Panc1 (cell line): ENCODE results near the gene NOL9. TPM values are rescaled to one million over a fixed set of nuclear protein-coding genes. Genes with fewer than 3 reads are reported as not detected.

Source experiments
- ATAC-seq: fragments of 200-7000 bp; cut with Tn5 transposase; 2 replicates; pipeline ENCODE4 v1.9.1; 2020; ENCODE audit warnings: mild to moderate bottlenecking, moderate library complexity
- BruUV-seq: library from RNA; stranded (reverse); fragments of 400-500 nt; replicated peaks from 2 replicates; lab custom pipeline; 2021; lab: Mats Ljungman, UMichigan
- CTCF ChIA-PET: fragments of 300-600 bp; sonication (Branson Sonifier 250); formaldehyde crosslinking; loops from one replicate; lab custom pipeline; 2022; ENCODE audit warnings: antibody characterized with exemption; lab: Charles Lee
- POLR2A ChIA-PET: fragments of 300-600 bp; sonication (Branson Sonifier 250); formaldehyde crosslinking; loops from one replicate; lab custom pipeline; 2022; ENCODE audit warnings: antibody characterized with exemption; lab: Charles Lee
- DNase-seq: peaks from one replicate; pipeline ENCODE4 v3.0.0-alpha.2; 2010; ENCODE audit warnings: low read depth, low spot score
- H3K27ac ChIP-seq: 2 replicates; pipeline ENCODE4 v1.5.1; 2011; ENCODE audit warnings: mild to moderate bottlenecking, low read length, inconsistent platforms
- H3K27me3 ChIP-seq: fragments of 200-500 bp; sonication (Bioruptor generic); 2 replicates; pipeline ENCODE4 v1.6.0; 2014; ENCODE audit warnings: low read length, inconsistent platforms; ENCODE audit not compliant: control insufficient read depth, insufficient read depth
- H3K36me3 ChIP-seq: fragments of 200-500 bp; sonication (Bioruptor generic); 2 replicates; pipeline ENCODE4 v1.5.1; 2014; ENCODE audit warnings: inconsistent platforms, mild to moderate bottlenecking, low read length, moderate library complexity; ENCODE audit not compliant: control insufficient read depth, insufficient read depth
- H3K4me1 ChIP-seq: 2 replicates; pipeline ENCODE4 v1.5.1; 2011; ENCODE audit warnings: inconsistent platforms, mild to moderate bottlenecking, low read length, moderate library complexity; ENCODE audit not compliant: control insufficient read depth, insufficient read depth
- H3K4me3 ChIP-seq, 2 experiments: 2 replicates each; pipeline ENCODE4 v1.5.1; 2011 to 2012; ENCODE audit warnings: low read depth in 2 of 2, low read length in 2 of 2, mild to moderate bottlenecking in 2 of 2, inconsistent platforms in 1 of 2, moderate library complexity in 1 of 2
- H3K9me3 ChIP-seq: fragments of 200-500 bp; sonication (Bioruptor generic); 2 replicates; pipeline ENCODE4 v1.5.1; 2014; ENCODE audit warnings: low read depth, mild to moderate bottlenecking, inconsistent platforms, low read length, moderate library complexity; ENCODE audit not compliant: control insufficient read depth, insufficient read depth
- POLR2AphosphoS5 ChIP-seq: IDR thresholded peaks from 2 replicates; pipeline ENCODE4 v1.6.1; 2012; ENCODE audit warnings: mild to moderate bottlenecking, low read depth, low read length, moderate library complexity
- SIN3A ChIP-seq: IDR thresholded peaks from 2 replicates; pipeline ENCODE4 v1.6.1; 2012; ENCODE audit warnings: low read depth, mild to moderate bottlenecking, low read length, moderate library complexity, borderline replicate concordance; ENCODE audit not compliant: insufficient read depth
- TCF7L2 ChIP-seq: IDR thresholded peaks from 2 replicates; pipeline ENCODE4 v1.6.1; 2011; ENCODE audit warnings: mild to moderate bottlenecking, low read depth, low read length, inconsistent platforms
- in situ Hi-C: cut with HindIII; loops from 2 replicates; pipeline ENCODE4 v1.10.0; 2016; ENCODE audit warnings: low sequenced_read_pairs, low pct_unique_long_range_greater_than_20kb
- intact Hi-C: fragments of 100-400 bp; cut with micrococcal nuclease; formaldehyde crosslinking; loops from one replicate; pipeline ENCODE4 v1.10.0; 2022; ENCODE audit not compliant: unreplicated experiment
- total RNA-seq: library from RNA; stranded (reverse); gene quantifications from one replicate; pipeline ENCODE4 v1.2.1, GENCODE V29; 2021; ENCODE audit not compliant: unreplicated experiment
- TF ChIP-seq, protein P1 (sequence below), 2 experiments: IDR thresholded peaks; 2 replicates each; pipeline ENCODE4 v1.6.1; 2011 to 2012; ENCODE audit warnings: low read depth in 2 of 2, control low read depth in 1 of 2, low read length in 1 of 2, mild to moderate bottlenecking in 1 of 2, moderate library complexity in 1 of 2; ENCODE audit not compliant: insufficient read depth in 1 of 2
- TF ChIP-seq, protein P2 (sequence below): fragments of 450-650 bp; IDR thresholded peaks from 2 replicates; pipeline ENCODE4 v1.5.1; 2017; ENCODE audit warnings: mild to moderate bottlenecking

NOL9 gene
- total RNA-seq, 1 experiment from 2014 or later, result 46.4 TPM

DNA sequence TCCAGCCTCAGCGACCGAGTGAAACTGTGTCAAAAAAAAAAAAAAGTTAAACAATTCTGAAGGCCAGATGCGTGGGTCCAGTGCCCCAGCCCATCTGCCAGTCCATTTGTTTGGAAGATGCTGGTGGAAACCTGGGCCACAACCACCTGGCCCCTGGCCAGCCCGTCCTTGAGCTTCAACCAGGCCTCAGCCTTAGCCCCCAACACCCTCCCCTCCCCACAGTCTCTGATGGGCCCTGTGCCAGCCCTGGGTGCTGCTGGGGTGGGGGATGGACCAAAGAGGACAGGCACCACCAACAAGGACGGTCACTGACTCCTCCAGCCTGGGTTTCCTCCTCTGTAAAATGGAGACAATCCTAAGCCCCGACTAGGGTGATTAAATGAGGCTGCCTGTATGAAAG, 43.3 kb downstream of the NOL9 start:
- Histone ChIP-seq H3K27ac (no peak overlapping the region), H3K4me1 (no peaks in the 10 kb centered on the region), H3K36me3 (no peaks in the 10 kb centered on the region), H3K9me3 (no peaks in the 10 kb centered on the region), H3K4me3 (no peak overlapping the region), H3K27me3 (no peaks in the 10 kb centered on the region)
- in situ Hi-C loops, result no loop called here
- ChIA-PET CTCF (no interaction called here), POLR2A (no interaction called here)
- TF ChIP-seq, protein P1, sequence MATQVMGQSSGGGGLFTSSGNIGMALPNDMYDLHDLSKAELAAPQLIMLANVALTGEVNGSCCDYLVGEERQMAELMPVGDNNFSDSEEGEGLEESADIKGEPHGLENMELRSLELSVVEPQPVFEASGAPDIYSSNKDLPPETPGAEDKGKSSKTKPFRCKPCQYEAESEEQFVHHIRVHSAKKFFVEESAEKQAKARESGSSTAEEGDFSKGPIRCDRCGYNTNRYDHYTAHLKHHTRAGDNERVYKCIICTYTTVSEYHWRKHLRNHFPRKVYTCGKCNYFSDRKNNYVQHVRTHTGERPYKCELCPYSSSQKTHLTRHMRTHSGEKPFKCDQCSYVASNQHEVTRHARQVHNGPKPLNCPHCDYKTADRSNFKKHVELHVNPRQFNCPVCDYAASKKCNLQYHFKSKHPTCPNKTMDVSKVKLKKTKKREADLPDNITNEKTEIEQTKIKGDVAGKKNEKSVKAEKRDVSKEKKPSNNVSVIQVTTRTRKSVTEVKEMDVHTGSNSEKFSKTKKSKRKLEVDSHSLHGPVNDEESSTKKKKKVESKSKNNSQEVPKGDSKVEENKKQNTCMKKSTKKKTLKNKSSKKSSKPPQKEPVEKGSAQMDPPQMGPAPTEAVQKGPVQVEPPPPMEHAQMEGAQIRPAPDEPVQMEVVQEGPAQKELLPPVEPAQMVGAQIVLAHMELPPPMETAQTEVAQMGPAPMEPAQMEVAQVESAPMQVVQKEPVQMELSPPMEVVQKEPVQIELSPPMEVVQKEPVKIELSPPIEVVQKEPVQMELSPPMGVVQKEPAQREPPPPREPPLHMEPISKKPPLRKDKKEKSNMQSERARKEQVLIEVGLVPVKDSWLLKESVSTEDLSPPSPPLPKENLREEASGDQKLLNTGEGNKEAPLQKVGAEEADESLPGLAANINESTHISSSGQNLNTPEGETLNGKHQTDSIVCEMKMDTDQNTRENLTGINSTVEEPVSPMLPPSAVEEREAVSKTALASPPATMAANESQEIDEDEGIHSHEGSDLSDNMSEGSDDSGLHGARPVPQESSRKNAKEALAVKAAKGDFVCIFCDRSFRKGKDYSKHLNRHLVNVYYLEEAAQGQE (IDR thresholded peaks at IDR 0.05; ENCODE audit: insufficient read depth in 1 of 2, low read depth in 2 of 2, low read length in 1 of 2), result no peak
- TF ChIP-seq SIN3A (no peak), TCF7L2 (no peak)
- ATAC-seq (no peak), DNase-seq (no peak)
- intact Hi-C loops, result no loop called here
- BruUV-seq, result no TSS peak

DNA sequence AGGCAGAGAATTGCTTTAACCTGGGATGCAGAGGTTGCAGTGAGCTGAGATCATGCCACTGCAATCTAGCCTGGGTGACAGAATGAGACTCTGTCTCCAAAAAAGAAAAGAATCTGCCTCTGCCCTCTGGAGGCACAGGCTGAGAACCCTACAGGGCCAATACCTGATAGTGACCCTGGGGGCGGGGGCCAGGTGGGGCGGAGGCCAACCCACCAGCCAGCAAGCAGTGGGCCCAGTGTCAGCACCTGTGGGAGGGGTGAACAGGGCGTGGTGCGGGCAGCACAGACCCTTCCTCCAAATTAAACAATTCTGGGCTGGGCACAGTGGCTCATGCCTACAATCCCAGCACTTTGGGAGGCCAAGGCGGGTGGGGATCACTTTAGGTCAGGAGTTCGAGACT, 43.8 kb downstream of the NOL9 start:
- TF ChIP-seq POLR2AphosphoS5, result no peak
- TF ChIP-seq, protein P1 (IDR thresholded peaks at IDR 0.05; ENCODE audit: insufficient read depth in 1 of 2, low read depth in 2 of 2, low read length in 1 of 2), result no peak
- TF ChIP-seq, protein P2, sequence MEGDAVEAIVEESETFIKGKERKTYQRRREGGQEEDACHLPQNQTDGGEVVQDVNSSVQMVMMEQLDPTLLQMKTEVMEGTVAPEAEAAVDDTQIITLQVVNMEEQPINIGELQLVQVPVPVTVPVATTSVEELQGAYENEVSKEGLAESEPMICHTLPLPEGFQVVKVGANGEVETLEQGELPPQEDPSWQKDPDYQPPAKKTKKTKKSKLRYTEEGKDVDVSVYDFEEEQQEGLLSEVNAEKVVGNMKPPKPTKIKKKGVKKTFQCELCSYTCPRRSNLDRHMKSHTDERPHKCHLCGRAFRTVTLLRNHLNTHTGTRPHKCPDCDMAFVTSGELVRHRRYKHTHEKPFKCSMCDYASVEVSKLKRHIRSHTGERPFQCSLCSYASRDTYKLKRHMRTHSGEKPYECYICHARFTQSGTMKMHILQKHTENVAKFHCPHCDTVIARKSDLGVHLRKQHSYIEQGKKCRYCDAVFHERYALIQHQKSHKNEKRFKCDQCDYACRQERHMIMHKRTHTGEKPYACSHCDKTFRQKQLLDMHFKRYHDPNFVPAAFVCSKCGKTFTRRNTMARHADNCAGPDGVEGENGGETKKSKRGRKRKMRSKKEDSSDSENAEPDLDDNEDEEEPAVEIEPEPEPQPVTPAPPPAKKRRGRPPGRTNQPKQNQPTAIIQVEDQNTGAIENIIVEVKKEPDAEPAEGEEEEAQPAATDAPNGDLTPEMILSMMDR, result no peak
- no peak for TF ChIP-seq SIN3A
- no peak for TF ChIP-seq TCF7L2
- Histone ChIP-seq H3K36me3 (no peaks in the 10 kb centered on the region), H3K9me3 (no peaks in the 10 kb centered on the region), H3K4me3 (no peak overlapping the region), H3K4me1 (no peaks in the 10 kb centered on the region), H3K27ac (no peak overlapping the region), H3K27me3 (no peaks in the 10 kb centered on the region)
- ATAC-seq (no peak), DNase-seq (no peak)
- CTCF ChIA-PET, result no interaction called here
- in situ Hi-C loops (no loop called here), intact Hi-C loops (no loop called here)
- POLR2A ChIA-PET, result no interaction called here
- no TSS peak for BruUV-seq
